ENCODE results near the gene NEGR1.

GRCh38 chr1:72182859-72183258 is 99.5 kb downstream of the NEGR1 start:
- TF ChIP-seq CTCF (IDR thresholded peaks at IDR 0.05; ENCODE audit: extremely low read depth in 1 of 2, insufficient read depth in 1 of 2, low read depth in 1 of 2, low read length in 2 of 2) (no peak), POLR2A (IDR thresholded peaks at IDR 0.05; ENCODE audit: low read depth, low read length) (no peak), POLR2AphosphoS5 (IDR thresholded peaks at IDR 0.05; ENCODE audit: insufficient read depth, low read depth, low read length) (no peak), EZH2 (IDR thresholded peaks at IDR 0.05; ENCODE audit: borderline replicate concordance, low read depth, low read length, severe bottlenecking) (no peak), MAX (IDR thresholded peaks at IDR 0.05; ENCODE audit: insufficient read depth, insufficient read length) (no peak), JUN (IDR thresholded peaks at IDR 0.05; ENCODE audit: borderline replicate concordance, insufficient read depth, insufficient read length, low read depth) (no peak), MYC (IDR thresholded peaks at IDR 0.05; ENCODE audit: low read depth, low read length) (no peak)
